Measurements from ENCODE around the gene AAMP.
A peak's percentile ranks its signal among the peaks of the same experiment; 100 is the strongest.
"Not testable (repeated sequence)": the region's sequence is repeated elsewhere in the genome, so short reads cannot be mapped to it uniquely, and the experiment has no call there.

AAMP gene, protein sequence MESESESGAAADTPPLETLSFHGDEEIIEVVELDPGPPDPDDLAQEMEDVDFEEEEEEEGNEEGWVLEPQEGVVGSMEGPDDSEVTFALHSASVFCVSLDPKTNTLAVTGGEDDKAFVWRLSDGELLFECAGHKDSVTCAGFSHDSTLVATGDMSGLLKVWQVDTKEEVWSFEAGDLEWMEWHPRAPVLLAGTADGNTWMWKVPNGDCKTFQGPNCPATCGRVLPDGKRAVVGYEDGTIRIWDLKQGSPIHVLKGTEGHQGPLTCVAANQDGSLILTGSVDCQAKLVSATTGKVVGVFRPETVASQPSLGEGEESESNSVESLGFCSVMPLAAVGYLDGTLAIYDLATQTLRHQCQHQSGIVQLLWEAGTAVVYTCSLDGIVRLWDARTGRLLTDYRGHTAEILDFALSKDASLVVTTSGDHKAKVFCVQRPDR

GRCh38 chr2:218269900-218270720 is at the start of gene AAMP, which contains the start of gene PNKD:
Gene AAMP, minus strand, starts transcription at chr2:218270137. Its CDS starts 51 bp downstream, at chr2:218270086.
Gene PNKD, plus strand, starts transcription at chr2:218270519. Its CDS starts 17 bp downstream, at chr2:218270536.
- peak; percentile 100 for DNase-seq

- DNase-seq, result no peak
Measured at GRCh38 chr2:218318241-218318640, 48.3 kb upstream of the AAMP start.

GRCh38 chr2:218317835-218318234 is 47.9 kb upstream of the AAMP start:
- DNase-seq, result no peak

DNA sequence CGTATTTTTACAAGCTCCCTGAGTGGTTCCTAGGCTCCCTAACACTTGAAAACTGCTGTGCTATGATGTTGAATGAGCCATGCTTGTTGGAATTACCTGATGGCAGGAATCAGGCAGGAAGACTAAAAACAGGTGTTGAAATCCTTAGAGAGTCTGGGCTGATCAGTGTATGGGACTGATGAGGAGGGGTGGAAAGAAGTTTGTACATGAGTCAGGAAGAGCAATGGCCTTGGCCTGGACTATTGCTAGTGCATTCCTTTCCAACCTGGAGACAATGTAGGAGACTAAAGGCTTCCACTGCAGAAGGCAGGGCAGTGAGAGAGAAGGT is 47.3 kb upstream of the AAMP start:
- no peak for DNase-seq

GRCh38 chr2:218315397-218315796 is 45.5 kb upstream of the AAMP start:
- DNase-seq, result no peak

GRCh38 chr2:218314764-218315163 is 44.8 kb upstream of the AAMP start:
- DNase-seq, result not testable (repeated sequence)

DNA sequence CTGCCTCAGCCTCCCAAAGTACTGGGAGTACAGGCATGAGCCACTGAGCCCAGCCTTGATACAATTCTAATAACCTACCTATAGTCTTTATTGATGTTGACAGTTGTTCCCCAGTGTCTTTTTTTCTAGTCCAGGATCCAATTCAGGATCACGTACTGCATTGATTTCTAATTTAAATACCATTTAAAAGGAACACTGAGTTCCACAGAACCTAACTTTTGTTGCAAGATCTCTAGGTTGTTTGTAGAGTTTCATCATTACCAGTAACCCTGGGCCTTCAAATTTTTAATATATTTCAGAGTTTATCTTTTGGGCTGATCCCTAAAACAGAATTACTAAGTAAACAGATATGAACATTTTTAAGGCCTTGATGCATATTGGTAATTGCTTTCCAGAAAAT is 43.4 kb upstream of the AAMP start:
- DNase-seq, result no peak

DNA sequence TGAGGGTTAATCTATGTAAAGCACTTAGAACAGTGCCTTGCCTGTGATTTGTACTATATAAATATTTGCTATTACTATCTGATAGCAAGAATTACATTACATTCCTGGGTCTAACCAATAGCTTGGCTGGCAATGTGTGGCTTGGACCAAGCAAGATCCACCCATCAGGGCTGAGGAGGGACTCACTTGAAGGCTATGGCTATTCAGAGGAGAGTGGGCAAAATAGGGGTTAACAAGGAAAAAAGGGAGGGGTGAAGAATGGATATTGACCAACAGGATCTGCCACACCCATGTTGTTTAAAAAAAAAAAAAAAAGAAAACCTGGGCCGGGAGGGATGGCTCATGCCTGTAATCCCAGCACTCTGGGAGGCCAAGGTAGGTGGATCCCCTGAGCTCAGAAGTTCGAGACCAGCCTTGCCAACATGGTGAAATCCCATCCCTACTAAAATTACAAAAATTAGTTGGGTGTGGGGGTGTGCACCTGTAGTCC is 42.4 kb upstream of the AAMP start:
- DNase-seq, result no peak

GRCh38 chr2:218311541-218312266 is 41.8 kb upstream of the AAMP start:
- not testable (repeated sequence) for DNase-seq

GRCh38 chr2:218310853-218311540 is 41.1 kb upstream of the AAMP start:
- DNase-seq, result no peak

DNA sequence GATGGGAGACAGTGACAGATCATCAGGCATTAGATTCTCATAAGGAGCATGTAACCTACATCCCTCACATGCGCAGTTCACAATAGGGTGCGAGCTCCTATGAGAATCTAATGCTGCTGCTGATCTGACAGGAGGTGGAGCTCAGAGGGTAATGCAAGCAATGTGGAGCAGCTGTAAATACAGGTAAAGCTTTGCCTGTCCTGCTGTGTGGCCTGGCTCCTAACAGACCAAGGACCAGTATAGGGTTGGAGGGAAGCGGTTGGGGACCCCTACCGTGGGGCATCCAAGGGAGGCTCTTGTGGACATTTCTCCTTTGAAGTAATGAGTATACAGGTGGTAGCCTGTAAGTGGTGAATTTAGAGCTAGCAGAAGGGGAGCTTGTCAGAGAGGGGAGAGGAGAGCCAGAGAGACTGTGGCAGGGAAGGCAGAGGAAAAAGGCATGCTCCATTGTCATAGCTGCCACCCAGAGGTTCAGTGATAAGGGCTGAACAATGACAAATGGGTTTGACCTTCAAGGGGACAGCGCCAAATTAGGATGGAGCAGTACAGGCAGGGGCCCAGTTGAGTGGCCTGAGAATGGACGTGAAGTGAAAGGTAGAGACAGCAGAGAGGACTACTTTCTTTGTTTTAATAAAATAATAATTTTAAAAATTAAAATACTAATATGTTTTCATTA is 37.6 kb upstream of the AAMP start:
- no peak for DNase-seq

DNA sequence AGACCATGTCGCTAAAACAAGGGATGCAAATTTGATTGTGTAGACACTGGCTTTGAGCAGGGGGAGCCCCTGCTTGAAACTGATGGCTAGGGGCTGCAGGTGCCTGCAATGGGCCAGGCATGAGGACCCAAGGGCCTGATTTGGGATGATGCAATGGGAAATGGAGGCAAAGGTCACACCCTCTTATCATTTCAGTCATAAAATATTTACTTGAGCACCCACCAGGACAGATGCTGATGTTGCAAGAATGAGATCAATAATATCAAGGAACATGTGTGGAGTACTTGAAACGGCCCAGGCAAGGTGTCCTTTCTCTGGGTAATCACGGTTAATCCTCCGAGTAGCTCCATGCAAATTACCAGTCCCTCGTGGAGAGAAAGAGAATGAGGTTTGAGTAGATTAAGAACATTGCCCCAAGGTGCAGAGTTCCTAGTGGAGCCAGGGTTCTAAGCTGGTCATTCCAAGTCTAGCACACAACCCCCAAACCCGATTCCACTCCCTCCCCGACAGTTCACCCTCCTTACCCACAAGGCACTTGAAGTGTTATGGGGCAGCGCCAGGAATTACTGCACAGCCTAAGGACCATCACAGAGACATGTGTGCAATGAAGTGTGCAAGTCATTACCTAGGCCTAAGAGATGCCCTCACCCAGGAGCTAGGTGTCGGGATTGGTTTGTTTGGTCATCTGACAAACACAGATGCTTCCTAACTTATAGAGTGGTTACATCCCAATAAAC is 36.4 kb upstream of the AAMP start:
- DNase-seq, result no peak

DNA sequence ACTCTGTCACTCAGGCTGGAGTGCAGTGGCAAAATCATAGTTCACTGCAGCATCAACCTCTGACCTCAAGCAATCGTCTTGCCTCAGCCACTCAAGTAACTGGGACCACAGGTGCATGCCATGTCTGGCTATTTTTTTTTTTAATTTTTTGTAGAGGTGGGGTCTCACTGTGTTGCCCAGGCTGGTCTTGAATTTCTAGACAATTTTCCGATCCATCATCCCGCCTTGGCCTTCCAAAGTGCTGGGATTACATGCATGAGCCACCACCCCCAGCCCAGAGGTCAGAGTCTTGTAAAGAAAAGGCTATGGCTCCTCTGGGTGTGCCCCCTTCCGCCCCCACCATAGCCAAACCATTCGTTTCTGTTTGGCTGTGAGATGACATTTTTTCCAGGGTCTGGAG is 35.4 kb upstream of the AAMP start:
- DNase-seq, result no peak

- DNase-seq, result peak; percentile 92
Measured at GRCh38 chr2:218301176-218301819, 31.4 kb upstream of the AAMP start.

- no peak for DNase-seq
Measured at GRCh38 chr2:218300141-218300540, 30.2 kb upstream of the AAMP start.

GRCh38 chr2:218298314-218298875 is 28.5 kb upstream of the AAMP start:
- DNase-seq, result no peak

DNA sequence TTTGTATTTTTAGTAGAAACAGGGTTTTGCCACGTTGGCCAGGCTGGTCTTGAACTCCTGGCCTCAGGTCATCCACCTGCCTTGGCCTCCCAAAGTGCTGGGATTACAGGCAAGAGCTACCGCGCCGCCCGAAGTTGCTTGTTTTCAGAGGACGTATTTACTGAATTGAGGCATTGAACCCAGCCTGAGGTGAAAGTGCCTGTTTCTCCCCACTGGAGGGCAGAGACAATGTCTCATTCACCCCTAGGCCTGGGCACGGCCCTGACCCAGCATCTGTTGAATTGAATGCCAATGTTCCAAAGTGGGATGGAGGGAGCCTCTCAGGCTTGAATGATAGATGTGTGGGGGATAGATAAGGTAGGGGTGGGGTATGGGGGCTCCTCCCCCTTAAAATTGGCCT is 26.9 kb upstream of the AAMP start:
- DNase-seq, result no peak

GRCh38 chr2:218296200-218296599 is 26.3 kb upstream of the AAMP start:
- no peak for DNase-seq

DNA sequence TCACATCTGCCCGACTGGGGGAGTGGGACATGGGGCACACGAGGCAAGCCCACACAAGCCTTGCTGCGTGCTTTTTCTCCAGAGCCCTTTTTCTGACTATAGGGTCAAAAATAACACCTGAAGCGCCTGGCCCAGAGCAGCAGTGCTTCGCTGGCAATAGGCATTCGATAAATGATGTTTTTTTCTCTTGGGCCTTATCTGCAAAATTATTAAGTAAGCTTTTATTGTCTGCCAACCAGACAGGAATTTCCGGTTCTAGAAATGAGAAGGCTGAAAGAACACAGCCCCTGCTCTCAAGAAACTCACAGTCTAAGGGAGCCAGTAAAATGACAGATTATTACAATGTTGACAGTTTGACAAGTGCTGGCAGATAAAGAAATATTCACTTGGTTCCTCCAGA is 25.1 kb upstream of the AAMP start:
- no peak for DNase-seq

- DNase-seq, result no peak
Measured at GRCh38 chr2:218294430-218295022, 24.6 kb upstream of the AAMP start.
